ENCODE results near the gene CATSPERE. TPM values are rescaled to one million over a fixed set of nuclear protein-coding genes. Genes with fewer than 3 reads are reported as not detected.

CATSPERE gene
- total RNA-seq, 1 donor from 2014 or later = 1.1 TPM

- Mint-ChIP-seq H3K9me3 (ENCODE audit: unreplicated experiment) (peaks cover 11% of the 10 kb centered on the region), H3K4me3 (ENCODE audit: unreplicated experiment) (no peak overlapping the region), H3K27me3 (ENCODE audit: low read depth, unreplicated experiment) (no peaks in the 10 kb centered on the region), H3K27ac (ENCODE audit: unreplicated experiment) (no peak overlapping the region), H3K4me1 (ENCODE audit: low read depth, unreplicated experiment) (no peaks in the 10 kb centered on the region), H3K36me3 (ENCODE audit: low read depth, unreplicated experiment) (no peaks in the 10 kb centered on the region)
- Histone ChIP-seq H3K4me3 (ENCODE audit: insufficient read depth, low read depth, low read length) (no peak overlapping the region), H4K20me1 (ENCODE audit: insufficient read depth, low read length) (no peaks in the 10 kb centered on the region), H3K4me2 (ENCODE audit: low read length) (no peak overlapping the region), H3K36me3 (ENCODE audit: insufficient read depth, low read length) (no peaks in the 10 kb centered on the region), H3K79me2 (ENCODE audit: insufficient read depth, low read length) (no peaks in the 10 kb centered on the region), H3K27ac (ENCODE audit: low read depth, low read length) (no peak overlapping the region), H2AFZ (ENCODE audit: low read depth, low read length) (no peak overlapping the region), H3K9me3 (ENCODE audit: insufficient read depth, low read depth, low read length) (no peaks in the 10 kb centered on the region), H3K27me3 (ENCODE audit: insufficient read depth, low read length) (no peaks in the 10 kb centered on the region), H3K4me1 (ENCODE audit: insufficient read depth, low read length) (no peaks in the 10 kb centered on the region), H3K9ac (ENCODE audit: low read length) (no peak overlapping the region)
- DNase-seq (ENCODE audit: low read depth) (no peak), FAIRE-seq (no peak)
- TF ChIP-seq, protein P1, sequence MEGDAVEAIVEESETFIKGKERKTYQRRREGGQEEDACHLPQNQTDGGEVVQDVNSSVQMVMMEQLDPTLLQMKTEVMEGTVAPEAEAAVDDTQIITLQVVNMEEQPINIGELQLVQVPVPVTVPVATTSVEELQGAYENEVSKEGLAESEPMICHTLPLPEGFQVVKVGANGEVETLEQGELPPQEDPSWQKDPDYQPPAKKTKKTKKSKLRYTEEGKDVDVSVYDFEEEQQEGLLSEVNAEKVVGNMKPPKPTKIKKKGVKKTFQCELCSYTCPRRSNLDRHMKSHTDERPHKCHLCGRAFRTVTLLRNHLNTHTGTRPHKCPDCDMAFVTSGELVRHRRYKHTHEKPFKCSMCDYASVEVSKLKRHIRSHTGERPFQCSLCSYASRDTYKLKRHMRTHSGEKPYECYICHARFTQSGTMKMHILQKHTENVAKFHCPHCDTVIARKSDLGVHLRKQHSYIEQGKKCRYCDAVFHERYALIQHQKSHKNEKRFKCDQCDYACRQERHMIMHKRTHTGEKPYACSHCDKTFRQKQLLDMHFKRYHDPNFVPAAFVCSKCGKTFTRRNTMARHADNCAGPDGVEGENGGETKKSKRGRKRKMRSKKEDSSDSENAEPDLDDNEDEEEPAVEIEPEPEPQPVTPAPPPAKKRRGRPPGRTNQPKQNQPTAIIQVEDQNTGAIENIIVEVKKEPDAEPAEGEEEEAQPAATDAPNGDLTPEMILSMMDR (IDR thresholded peaks at IDR 0.05; ENCODE audit: insufficient read depth, low read depth, low read length) = no peak
- no peak for TF ChIP-seq EZH2 (IDR thresholded peaks at IDR 0.05; ENCODE audit: insufficient read depth, low read length)
Measured at GRCh38 chr1:244645890-244646289, 184.8 kb downstream of the CATSPERE start.

- FAIRE-seq (no peak), DNase-seq (ENCODE audit: low read depth) (no peak)
- Mint-ChIP-seq H3K4me1 (ENCODE audit: low read depth, unreplicated experiment) (no peaks in the 10 kb centered on the region), H3K36me3 (ENCODE audit: low read depth, unreplicated experiment) (no peaks in the 10 kb centered on the region), H3K27ac (ENCODE audit: unreplicated experiment) (no peak overlapping the region), H3K9me3 (ENCODE audit: unreplicated experiment) (peaks cover 9% of the 10 kb centered on the region), H3K4me3 (ENCODE audit: unreplicated experiment) (no peak overlapping the region), H3K27me3 (ENCODE audit: low read depth, unreplicated experiment) (no peaks in the 10 kb centered on the region)
- TF ChIP-seq EZH2 (IDR thresholded peaks at IDR 0.05; ENCODE audit: insufficient read depth, low read length) = no peak
- TF ChIP-seq, protein P1 (IDR thresholded peaks at IDR 0.05; ENCODE audit: insufficient read depth, low read depth, low read length) = no peak
- Histone ChIP-seq H3K27me3 (ENCODE audit: insufficient read depth, low read length) (no peaks in the 10 kb centered on the region), H3K9me3 (ENCODE audit: insufficient read depth, low read depth, low read length) (no peaks in the 10 kb centered on the region), H3K4me1 (ENCODE audit: insufficient read depth, low read length) (peaks cover 8% of the 10 kb centered on the region), H2AFZ (ENCODE audit: low read depth, low read length) (no peak overlapping the region), H3K36me3 (ENCODE audit: insufficient read depth, low read length) (no peaks in the 10 kb centered on the region), H3K9ac (ENCODE audit: low read length) (no peak overlapping the region), H3K79me2 (ENCODE audit: insufficient read depth, low read length) (no peaks in the 10 kb centered on the region), H3K27ac (ENCODE audit: low read depth, low read length) (no peak overlapping the region), H4K20me1 (ENCODE audit: insufficient read depth, low read length) (no peaks in the 10 kb centered on the region), H3K4me3 (ENCODE audit: insufficient read depth, low read depth, low read length) (no peak overlapping the region), H3K4me2 (ENCODE audit: low read length) (no peak overlapping the region)
Measured at GRCh38 chr1:244647819-244648218, 186.7 kb downstream of the CATSPERE start.

DNA sequence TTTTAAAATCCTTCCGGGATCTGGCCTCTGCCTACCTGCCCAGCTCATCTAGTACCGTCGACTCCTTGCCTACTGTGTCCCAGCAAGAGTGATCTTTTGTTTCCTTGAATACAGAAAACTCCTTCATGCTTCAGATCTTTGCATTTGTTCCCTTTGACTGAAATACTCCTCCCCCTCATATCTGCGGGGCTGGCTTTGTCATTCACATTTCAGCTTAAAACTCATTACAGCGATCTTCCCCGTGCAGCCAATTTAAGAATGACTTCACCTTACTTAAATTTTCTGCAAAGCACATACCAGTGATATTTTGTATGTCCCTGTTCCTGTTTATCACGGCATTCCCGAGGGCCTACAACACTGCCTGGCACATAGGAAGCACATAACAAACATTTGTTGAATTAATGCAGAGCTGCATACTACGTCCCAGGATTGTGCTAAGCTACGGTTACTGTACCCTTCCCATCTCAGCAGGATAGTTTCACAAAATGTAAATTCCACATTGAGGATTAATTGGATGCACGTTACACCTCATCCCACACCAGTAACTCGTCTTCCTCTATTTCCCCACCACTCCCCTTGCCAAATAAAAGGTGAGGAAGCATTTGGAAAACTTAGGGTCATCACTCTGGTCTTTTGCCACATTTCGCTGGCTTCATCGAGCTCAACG, 191.0 kb downstream of the CATSPERE start:
- no peak for FAIRE-seq
- no peaks in the 10 kb centered on the region for H3K27me3 ChIP-seq (ENCODE audit: insufficient read depth, low read length)

More for the DNA sequence above, 191.0 kb downstream of the CATSPERE start:
- Histone ChIP-seq H3K9me3 (ENCODE audit: insufficient read depth, low read depth, low read length) (no peaks in the 10 kb centered on the region), H3K4me1 (ENCODE audit: insufficient read depth, low read length) (peaks cover 14% of the 10 kb centered on the region), H3K27ac (ENCODE audit: low read depth, low read length) (peak overlapping the region; percentile 54), H3K4me3 (ENCODE audit: insufficient read depth, low read depth, low read length) (peak overlapping the region; percentile 73), H4K20me1 (ENCODE audit: insufficient read depth, low read length) (peaks cover 33% of the 10 kb centered on the region), H3K79me2 (ENCODE audit: insufficient read depth, low read length) (peaks cover 41% of the 10 kb centered on the region), H3K9ac (ENCODE audit: low read length) (peak overlapping the region; percentile 79), H3K4me2 (ENCODE audit: low read length) (peak overlapping the region; percentile 99), H2AFZ (ENCODE audit: low read depth, low read length) (peak overlapping the region; percentile 98), H3K36me3 (ENCODE audit: insufficient read depth, low read length) (peaks cover 2% of the 10 kb centered on the region)
- peak overlapping the region; percentile 82 for H3K4me3 Mint-ChIP-seq (ENCODE audit: unreplicated experiment)
- peak overlapping the region; percentile 12 for H3K27ac Mint-ChIP-seq (ENCODE audit: unreplicated experiment)
- H3K27me3 Mint-ChIP-seq (ENCODE audit: low read depth, unreplicated experiment) = no peaks in the 10 kb centered on the region
- TF ChIP-seq EZH2 (IDR thresholded peaks at IDR 0.05; ENCODE audit: insufficient read depth, low read length) = no peak
- TF ChIP-seq, protein P1 (IDR thresholded peaks at IDR 0.05; ENCODE audit: insufficient read depth, low read depth, low read length) = no peak
- H3K4me1 Mint-ChIP-seq (ENCODE audit: low read depth, unreplicated experiment) = peaks cover 5% of the 10 kb centered on the region
- H3K9me3 Mint-ChIP-seq (ENCODE audit: unreplicated experiment) = no peaks in the 10 kb centered on the region
- H3K36me3 Mint-ChIP-seq (ENCODE audit: low read depth, unreplicated experiment) = peaks cover under 1% of the 10 kb centered on the region
- peak; percentile 30 for DNase-seq (ENCODE audit: low read depth)
